Stimulated activated CD4-positive, alpha-beta T cell treated with anti-CD3 and anti-CD28 coated beads, Interleukin-12 subunit alpha, Interleukin-12 subunit beta, amount 100 ng/mL, for 48 hours (primary cell): ENCODE results near the gene PLAC1.

Source experiments
- DNase-seq, 3 donors: peaks; one replicate each; pipeline ENCODE4 v3.0.0-alpha.2; 2020; ENCODE audit warnings: low read depth in 2 of 3, low spot score in 1 of 3

PLAC1 gene

DNA sequence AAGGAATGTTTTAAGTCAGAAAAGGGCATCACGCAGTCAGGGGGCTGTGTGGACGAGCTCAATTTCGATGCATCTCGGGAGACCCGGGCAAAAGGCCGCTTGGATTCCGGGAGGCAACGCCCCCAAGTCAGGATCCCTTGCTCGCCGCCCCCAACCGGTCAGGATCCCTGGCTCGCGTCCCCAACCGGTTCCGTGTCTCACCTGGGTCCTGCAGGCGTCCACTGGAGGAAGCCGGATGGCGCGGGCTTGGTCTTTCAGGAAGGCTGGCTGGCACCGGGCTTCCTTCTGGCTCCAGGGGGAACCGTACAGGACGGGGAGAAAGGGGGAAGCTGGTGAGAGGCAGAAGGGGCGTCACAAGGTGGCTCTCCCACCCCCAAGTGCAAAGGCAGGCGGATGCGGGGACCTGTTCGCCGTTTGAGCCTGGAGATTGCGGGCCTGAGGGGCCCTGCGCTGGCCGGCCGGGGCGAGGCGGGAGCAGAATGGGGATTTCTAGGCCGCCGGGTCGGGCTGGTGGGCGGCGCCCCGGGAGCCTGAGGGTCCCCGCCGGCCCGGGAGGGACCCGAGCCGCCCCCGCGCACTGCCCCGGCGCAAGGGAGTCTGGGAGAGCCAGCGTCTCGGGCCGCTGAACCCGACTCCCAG is 113.6 kb downstream of the PLAC1 start:
- DNase-seq = no peak

- DNase-seq = no peak
Measured at GRCh38 chrX:134544135-134544512, 114.1 kb downstream of the PLAC1 start.

GRCh38 chrX:134543288-134543687 is 115.0 kb downstream of the PLAC1 start:
- no peak for DNase-seq

- DNase-seq = no peak
Measured at GRCh38 chrX:134542485-134542884, 115.8 kb downstream of the PLAC1 start.

DNA sequence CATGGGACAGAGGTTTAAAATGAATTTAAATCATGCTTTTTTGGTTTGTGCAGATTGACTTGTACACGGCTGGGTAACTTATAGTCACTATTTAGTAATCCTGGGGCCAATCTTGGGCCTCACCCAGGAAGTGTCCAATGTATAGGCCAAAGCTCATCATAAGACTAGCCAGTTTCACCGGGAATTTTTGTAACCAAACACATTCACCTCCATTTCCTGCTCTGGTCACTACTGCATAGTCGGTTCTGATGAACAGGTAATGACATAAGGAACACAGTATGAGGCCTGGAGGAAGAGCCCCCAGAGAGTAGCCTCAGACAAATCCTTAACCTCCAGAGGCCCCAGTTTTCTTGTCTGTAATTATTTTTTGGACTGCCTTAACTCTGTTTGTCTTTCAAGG is 116.4 kb downstream of the PLAC1 start:
- no peak for DNase-seq

- no peak for DNase-seq
Measured at GRCh38 chrX:134538316-134538715, 120.0 kb downstream of the PLAC1 start.

- DNase-seq = no peak
Measured at GRCh38 chrX:134537179-134537955, 120.9 kb downstream of the PLAC1 start.

GRCh38 chrX:134533952-134534351 is 124.3 kb downstream of the PLAC1 start:
- DNase-seq = no peak

DNA sequence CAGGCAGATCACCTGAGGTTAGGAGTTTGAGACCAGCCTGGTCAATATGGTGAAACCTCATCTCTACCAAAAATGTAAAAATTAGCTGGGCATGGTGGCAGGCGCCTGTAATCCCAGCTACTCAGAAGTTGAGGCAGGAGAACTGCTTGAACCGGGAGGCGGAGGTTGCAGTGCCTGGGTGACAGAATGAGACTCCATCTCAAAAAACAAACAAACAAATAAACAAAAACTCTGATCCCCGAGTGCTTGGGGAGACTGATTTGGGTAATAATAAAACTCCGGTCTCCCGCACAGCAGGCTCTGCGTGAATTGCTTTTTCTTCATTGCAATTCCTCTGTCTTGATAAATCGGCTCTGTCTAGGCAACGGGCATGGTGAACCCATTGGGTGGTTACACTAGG is 124.9 kb downstream of the PLAC1 start:
- no peak for DNase-seq

GRCh38 chrX:134530845-134531244 is 127.4 kb downstream of the PLAC1 start:
- DNase-seq = no peak

DNA sequence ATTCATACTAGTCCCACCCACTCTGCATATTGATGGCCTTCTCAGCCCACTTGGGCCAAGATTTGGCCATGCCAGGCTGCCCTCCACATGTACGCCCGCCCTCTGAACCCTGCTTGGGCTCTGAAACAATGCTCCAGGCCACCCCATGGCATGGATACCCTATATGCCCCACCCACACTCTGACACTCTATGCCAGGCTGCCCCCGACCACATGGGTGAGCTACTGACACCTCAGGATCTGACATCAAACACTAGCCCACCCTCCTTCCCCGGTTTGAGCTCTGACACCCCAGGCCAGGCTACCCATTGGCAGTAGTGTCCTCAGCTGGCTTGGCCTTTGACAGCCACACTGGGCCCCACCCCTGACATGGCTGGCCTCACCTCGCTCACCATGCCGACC is 128.8 kb downstream of the PLAC1 start:
- no peak for DNase-seq

GRCh38 chrX:134528960-134529359 is 129.3 kb downstream of the PLAC1 start:
- DNase-seq = no peak

DNA sequence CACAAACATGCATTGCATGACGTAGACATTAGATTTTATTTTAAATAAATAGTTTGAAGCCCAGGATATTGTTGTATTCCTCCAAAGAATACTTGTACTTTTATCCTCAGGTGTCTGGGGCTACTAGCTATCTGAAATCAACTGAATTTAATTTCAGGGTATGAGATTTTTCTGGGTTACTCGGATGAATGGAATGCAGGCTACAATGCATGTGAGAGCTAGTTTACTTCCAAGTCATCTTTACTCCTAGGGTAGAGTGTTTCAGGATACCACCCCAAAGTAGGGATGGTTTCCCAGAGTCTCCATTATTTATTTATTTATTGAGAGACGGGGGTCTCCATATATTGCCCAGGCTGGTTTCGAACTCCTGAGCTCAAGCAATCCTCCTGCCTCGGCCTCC is 131.9 kb downstream of the PLAC1 start:
- DNase-seq = no peak

DNA sequence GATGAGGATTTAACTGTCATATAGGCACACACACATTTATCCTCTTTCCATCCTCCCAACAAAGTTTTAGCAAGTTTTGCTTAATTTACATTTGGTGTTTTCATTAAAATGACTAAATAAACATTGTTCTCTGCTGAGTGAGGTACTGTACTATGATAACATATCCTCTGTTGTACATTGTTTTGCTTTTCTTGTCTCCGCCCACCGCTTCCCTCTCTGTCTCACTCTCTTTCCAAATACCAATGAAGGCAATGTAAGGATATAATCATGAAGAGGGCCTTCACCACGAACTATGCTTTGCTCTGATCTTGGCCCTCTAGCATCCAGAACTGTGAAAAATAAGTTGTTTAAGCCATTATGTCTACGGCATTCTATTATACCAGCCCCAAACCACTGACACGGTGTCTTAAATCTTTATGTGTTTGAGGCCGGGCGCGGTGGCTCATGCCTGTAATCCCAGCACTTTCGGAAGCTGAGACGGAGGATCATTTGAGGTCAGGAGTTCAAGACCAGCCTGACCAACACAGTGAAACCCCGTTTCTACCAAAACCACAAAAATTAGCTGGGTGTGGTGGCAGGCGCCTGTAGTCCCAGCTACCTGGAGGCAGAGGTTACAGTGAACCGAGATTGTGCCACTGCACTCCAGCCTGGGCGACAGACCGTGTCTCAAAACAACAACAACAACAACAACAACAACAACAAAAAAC is 133.0 kb downstream of the PLAC1 start:
- DNase-seq = no peak

- no peak for DNase-seq
Measured at GRCh38 chrX:134524181-134524580, 134.1 kb downstream of the PLAC1 start.

- DNase-seq = no peak
Measured at GRCh38 chrX:134520860-134521390, 137.3 kb downstream of the PLAC1 start.
